ENCODE data around the gene TACC2. TPM values are rescaled to one million over a fixed set of nuclear protein-coding genes. Genes with fewer than 3 reads are reported as not detected.

Gene TACC2
- total and polyA plus RNA-seq, 2 donors (not counting 3 experiments of a cell fraction or from before 2014, with no cell fraction given), result 14.4 to 46.2 TPM

DNA sequence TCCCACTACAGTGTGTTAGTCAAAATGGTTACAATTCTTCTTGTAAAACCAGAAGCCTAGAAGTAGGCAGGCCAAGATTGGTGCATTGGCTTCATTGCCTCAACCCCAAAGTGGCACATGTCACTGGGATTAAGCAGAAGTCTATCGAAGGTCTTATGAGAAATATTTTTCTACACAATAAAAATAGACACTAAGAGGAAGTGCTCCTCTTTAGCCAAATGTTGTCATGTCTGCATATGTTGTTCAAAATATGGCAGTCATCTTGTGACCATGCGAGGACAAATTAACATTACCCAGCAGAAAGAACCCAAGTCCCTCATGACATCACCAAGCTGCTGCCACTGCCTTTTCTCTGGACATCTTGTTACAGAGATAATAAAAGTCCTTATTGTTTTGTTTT lies 7.6 kb upstream of the TACC2 start:
- Histone ChIP-seq H2AFZ (ENCODE audit: low read depth, low read length) (no peak overlapping the region), H3K9me1 (replicated peaks; ENCODE audit: control insufficient read depth, extremely low read depth, insufficient read depth, low read length) (no peaks in the 10 kb centered on the region), H4K20me1 (replicated peaks; ENCODE audit: control insufficient read depth, extremely low read depth, insufficient read depth, low read length) (no peaks in the 10 kb centered on the region), H3K27ac (ENCODE audit: insufficient read depth, low read depth, low read length) (no peak overlapping the region), H3K36me3 (ENCODE audit: control insufficient read depth in 2 of 2, extremely low read depth in 1 of 2, insufficient read depth in 2 of 2, low read length in 2 of 2) (no peaks in the 10 kb centered on the region), H3K4me1 (ENCODE audit: control insufficient read depth, extremely low read depth, insufficient read depth, low read length) (no peaks in the 10 kb centered on the region), H3K4me2 (ENCODE audit: insufficient read depth, low read length) (no peak overlapping the region), H3K4me3 (replicated peaks in 1 of 3; ENCODE audit: insufficient read depth in 1 of 3, low read depth in 1 of 3, low read length in 3 of 3) (no peak overlapping the region), H3K79me2 (ENCODE audit: control insufficient read depth, insufficient read depth, low read length) (no peaks in the 10 kb centered on the region), H3K9me3 (replicated peaks; ENCODE audit: control insufficient read depth, insufficient read depth, low read length) (peaks cover 3% of the 10 kb centered on the region), H3K9ac (replicated peaks; ENCODE audit: extremely low read depth, insufficient read depth, low read length) (no peak overlapping the region), H3K27me3 (ENCODE audit: control insufficient read depth in 2 of 2, insufficient read depth in 2 of 2, low read length in 2 of 2) (peaks cover 0 to 3% of the 10 kb centered on the region in 2 experiments)
- no TSS peak for BruUV-seq (replicated peaks)
- TF ChIP-seq, protein P1, sequence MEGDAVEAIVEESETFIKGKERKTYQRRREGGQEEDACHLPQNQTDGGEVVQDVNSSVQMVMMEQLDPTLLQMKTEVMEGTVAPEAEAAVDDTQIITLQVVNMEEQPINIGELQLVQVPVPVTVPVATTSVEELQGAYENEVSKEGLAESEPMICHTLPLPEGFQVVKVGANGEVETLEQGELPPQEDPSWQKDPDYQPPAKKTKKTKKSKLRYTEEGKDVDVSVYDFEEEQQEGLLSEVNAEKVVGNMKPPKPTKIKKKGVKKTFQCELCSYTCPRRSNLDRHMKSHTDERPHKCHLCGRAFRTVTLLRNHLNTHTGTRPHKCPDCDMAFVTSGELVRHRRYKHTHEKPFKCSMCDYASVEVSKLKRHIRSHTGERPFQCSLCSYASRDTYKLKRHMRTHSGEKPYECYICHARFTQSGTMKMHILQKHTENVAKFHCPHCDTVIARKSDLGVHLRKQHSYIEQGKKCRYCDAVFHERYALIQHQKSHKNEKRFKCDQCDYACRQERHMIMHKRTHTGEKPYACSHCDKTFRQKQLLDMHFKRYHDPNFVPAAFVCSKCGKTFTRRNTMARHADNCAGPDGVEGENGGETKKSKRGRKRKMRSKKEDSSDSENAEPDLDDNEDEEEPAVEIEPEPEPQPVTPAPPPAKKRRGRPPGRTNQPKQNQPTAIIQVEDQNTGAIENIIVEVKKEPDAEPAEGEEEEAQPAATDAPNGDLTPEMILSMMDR (IDR thresholded peaks at IDR 0.05; ENCODE audit: extremely low read depth in 1 of 2, insufficient read depth in 1 of 2, low read depth in 1 of 2, low read length in 2 of 2), result no peak
- TF ChIP-seq GATA2 (IDR thresholded peaks at IDR 0.05; ENCODE audit: insufficient read depth, insufficient read length, low read depth, low read length) (no peak), POLR2AphosphoS5 (IDR thresholded peaks at IDR 0.05; ENCODE audit: insufficient read depth, low read depth, low read length) (no peak), POLR2A (IDR thresholded peaks at IDR 0.05; ENCODE audit: low read depth, low read length) (no peak), MYC (IDR thresholded peaks at IDR 0.05; ENCODE audit: low read depth, low read length) (no peak), FOS (IDR thresholded peaks at IDR 0.05; ENCODE audit: borderline replicate concordance, insufficient read depth, low read length) (no peak), EZH2 (IDR thresholded peaks at IDR 0.05; ENCODE audit: borderline replicate concordance, low read depth, low read length, severe bottlenecking) (no peak), JUN (IDR thresholded peaks at IDR 0.05; ENCODE audit: borderline replicate concordance, insufficient read depth, insufficient read length, low read depth) (no peak)
- TF ChIP-seq, protein P2, sequence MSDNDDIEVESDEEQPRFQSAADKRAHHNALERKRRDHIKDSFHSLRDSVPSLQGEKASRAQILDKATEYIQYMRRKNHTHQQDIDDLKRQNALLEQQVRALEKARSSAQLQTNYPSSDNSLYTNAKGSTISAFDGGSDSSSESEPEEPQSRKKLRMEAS (IDR thresholded peaks at IDR 0.05; ENCODE audit: insufficient read depth, insufficient read length), result no peak
- FAIRE-seq, result no peak
- POLR2A ChIA-PET, result no interaction called here
- DNase-seq (ENCODE audit: low read depth, low spot score), result no peak
- intact Hi-C loops (cut with micrococcal nuclease), result no loop called here
- dilution Hi-C loops (cut with MboI; ENCODE audit: extremely low pct_ligation_motif_present, low sequenced_read_pairs), result no loop called here
- CTCF ChIA-PET, result no interaction called here
